Measurements from ENCODE around the gene KLK4. TPM values are rescaled to one million over a fixed set of nuclear protein-coding genes. Genes with fewer than 3 reads are reported as not detected.

Gene KLK4
- total RNA-seq, 1 experiment from 2014 or later: 0.48 TPM

DNA sequence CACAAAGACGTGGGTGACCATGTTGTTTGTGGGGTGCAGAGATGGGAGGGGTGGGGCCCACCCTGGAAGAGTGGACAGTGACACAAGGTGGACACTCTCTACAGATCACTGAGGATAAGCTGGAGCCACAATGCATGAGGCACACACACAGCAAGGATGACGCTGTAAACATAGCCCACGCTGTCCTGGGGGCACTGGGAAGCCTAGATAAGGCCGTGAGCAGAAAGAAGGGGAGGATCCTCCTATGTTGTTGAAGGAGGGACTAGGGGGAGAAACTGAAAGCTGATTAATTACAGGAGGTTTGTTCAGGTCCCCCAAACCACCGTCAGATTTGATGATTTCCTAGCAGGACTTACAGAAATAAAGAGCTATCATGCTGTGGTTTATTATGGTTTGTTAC, 32.3 kb downstream of the KLK4 start:
- WGBS (ENCODE audit: extremely low coverage, insufficient read length, low lambda C conversion rate): no CpG with 5 or more reads among the region's 5 CpGs
- no peak overlapping the region for H2BK20ac ChIP-seq (ENCODE audit: low read depth, low read length, poor library complexity, severe bottlenecking)
- no peak overlapping the region for H4K91ac ChIP-seq (ENCODE audit: insufficient read length, low read depth, low read length)
- no peak overlapping the region for H4K8ac ChIP-seq (replicated peaks; ENCODE audit: insufficient read length, low read depth, low read length)
- 0 out of 5 replicates have a peak overlapping the region, but pooled peaks of 1 of the 2 experiments have one; percentile 22 for H3K4me3 Mint-ChIP-seq
- H3T11ph ChIP-seq (ENCODE audit: low read length): no peak overlapping the region
- H3K9me3 ChIP-seq (ENCODE audit: control insufficient read depth, low read depth, low read length): no peaks in the 10 kb centered on the region
- no peak overlapping the region for H3K14ac ChIP-seq (ENCODE audit: insufficient read depth, low read length)
- no peak overlapping the region for H2BK12ac ChIP-seq (ENCODE audit: insufficient read length, low read depth, low read length)
- H2BK120ac ChIP-seq (ENCODE audit: low read depth, low read length, poor library complexity, severe bottlenecking): no peak overlapping the region
- H3K23me2 ChIP-seq (ENCODE audit: insufficient read length, low read depth, low read length, poor library complexity, severe bottlenecking): no peaks in the 10 kb centered on the region
- no peak overlapping the region for H3K18ac ChIP-seq (ENCODE audit: insufficient read length, low read depth, low read length)
- H3K4ac ChIP-seq (ENCODE audit: low read depth, low read length): no peak overlapping the region
- no peak overlapping the region for H2AK5ac ChIP-seq (ENCODE audit: insufficient read length, low read length)
- no peaks in the 10 kb centered on the region; the same call in 1 of the 2 replicates for H3K4me1 ChIP-seq (ENCODE audit: insufficient read depth, low read length)
- no peak overlapping the region for H3K27ac Mint-ChIP-seq
- no peaks in the 10 kb centered on the region for H3K79me2 ChIP-seq (ENCODE audit: insufficient read depth, low read length)
- H2BK5ac ChIP-seq (ENCODE audit: insufficient read length, low read length): no peak overlapping the region
- no peak overlapping the region for H3K23ac ChIP-seq (ENCODE audit: insufficient read length, low read depth, low read length)
- no peak for DNase-seq
- H2BK15ac ChIP-seq (ENCODE audit: low read depth, low read length): no peak overlapping the region
- no peaks in the 10 kb centered on the region for H3K36me3 Mint-ChIP-seq (ENCODE audit: insufficient read depth in 1 of 3, low read depth in 3 of 3)
- H3K27ac ChIP-seq (ENCODE audit: insufficient read length, low read depth, low read length): no peak overlapping the region
- H3K9ac ChIP-seq (ENCODE audit: extremely low read depth, insufficient read length, low read length): no peak overlapping the region
- H3K56ac ChIP-seq (ENCODE audit: insufficient read length, low read depth, low read length): no peak overlapping the region
- no peaks in the 10 kb centered on the region; the same call in 1 of the 2 replicates for H3K27me3 ChIP-seq (ENCODE audit: insufficient read depth, low read length)
- no peak overlapping the region for H2AFZ ChIP-seq (ENCODE audit: low read length)
- peaks cover 0 to 1% of the 10 kb centered on the region in 2 experiments; a peak in 1 of 5 replicates for H3K9me3 Mint-ChIP-seq
- no peak overlapping the region for H4K5ac ChIP-seq (ENCODE audit: insufficient read length, low read depth, low read length)
- no peak for TF ChIP-seq CTCF (conservative IDR thresholded peaks at IDR 0.05)
- H3K27me3 Mint-ChIP-seq (ENCODE audit: low read depth): peaks cover 43% of the 10 kb centered on the region
- H3K4me2 ChIP-seq (ENCODE audit: insufficient read depth, insufficient read length, low read length): no peak overlapping the region
- H3K79me1 ChIP-seq (ENCODE audit: insufficient read depth, low read depth, low read length, poor library complexity, severe bottlenecking): no peaks in the 10 kb centered on the region
- H4K20me1 ChIP-seq (ENCODE audit: control insufficient read depth, insufficient read depth, insufficient read length): no peaks in the 10 kb centered on the region
- H3K4me1 Mint-ChIP-seq: peaks cover 4 to 10% of the 10 kb centered on the region in 2 experiments; a peak in 2 of 4 replicates

Data from H9 (cell line).